Smooth muscle cell of the brain vasculature (primary cell): ENCODE data around the gene DHRS11.

Experiments
- DNase-seq: peaks from one replicate; pipeline ENCODE4 v3.0.0-alpha.2; 2012; ENCODE audit warnings: low read depth, low spot score

The DHRS11 gene

DNA sequence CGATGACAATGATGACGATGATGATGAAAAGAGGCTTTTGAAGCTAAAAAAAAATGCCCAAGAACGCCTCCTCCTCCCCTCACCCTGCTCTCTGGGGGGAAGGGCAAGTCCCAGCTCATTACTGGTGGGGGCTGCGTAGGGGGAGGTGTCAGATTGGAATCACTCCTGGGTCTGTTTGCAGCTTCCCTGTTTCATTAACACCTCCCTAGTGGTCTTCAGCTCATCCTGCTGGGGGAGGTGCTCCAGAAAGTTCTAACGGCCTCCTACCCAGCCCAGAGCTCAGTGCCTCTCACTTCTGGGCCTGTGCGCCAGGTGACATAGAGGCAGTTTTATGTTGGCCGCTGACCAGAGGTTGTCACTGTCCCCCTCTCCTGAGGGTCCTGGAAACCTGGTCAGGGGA lies 22.4 kb downstream of the DHRS11 start:
- no peak for DNase-seq

DNA sequence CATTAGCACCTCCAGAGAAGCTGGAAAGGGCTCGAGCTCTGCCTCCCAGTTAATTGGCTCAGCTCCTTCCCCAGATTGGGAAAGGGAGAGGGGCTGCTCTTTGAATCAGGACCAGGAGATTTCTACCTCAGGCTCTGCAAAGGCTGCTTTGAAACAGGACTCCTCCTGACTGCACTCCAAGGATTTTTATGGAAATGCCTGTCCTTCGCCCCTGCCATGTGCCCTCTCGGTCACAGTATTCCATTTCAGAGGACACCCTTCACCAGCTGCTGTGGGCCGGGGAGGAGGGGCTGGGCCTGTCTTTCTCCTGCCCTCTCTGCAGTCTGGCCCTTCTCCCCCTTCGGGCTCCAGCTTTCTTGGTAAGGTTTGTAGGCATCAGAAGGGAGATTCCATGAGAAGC lies 23.3 kb downstream of the DHRS11 start:
- no peak for DNase-seq

DNA sequence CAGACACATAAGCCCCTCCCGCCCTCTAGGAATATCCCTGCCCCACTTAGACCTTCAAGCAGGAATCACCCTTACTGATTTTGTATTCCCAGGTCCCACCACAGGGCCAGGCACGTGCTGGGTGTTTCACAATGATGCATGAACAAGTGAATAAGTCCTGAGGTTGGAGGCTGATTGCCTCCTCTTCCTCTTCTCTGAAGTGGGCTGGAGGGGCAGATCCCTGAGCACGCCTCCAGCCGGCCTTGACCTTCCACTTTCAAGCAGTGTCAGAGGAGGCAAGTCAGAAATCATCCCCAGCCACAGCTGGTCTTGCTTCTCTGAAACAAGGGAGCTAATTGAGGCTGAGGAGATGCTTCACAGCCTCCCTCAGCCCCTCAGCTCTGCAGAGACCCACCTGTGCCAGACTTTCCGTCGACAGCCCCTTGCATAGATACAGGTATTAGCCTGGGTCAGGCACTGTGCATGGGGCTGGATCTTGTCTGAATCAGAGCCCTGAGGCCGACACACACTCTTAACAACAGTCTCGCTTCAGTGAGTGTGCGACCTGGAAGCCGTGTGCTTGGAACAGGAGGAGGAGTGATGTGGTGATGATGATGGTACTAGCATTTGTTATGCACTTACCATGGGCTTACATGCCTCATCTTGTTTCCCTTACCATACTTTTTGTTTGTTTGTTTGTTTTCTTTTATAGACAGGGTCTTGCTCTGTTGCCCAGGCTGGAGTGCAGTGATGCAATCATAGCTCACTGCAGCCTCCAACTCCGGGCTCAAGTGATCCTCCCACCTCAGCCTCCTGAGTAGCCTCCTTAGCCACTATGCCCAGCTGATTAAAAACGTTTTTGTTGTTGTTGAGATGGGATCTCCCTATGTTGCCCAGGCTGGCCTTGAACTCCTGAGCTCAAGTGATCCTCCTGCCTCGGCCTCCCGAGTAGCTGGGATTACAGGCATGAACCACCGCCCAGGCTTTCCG lies 24.7 kb downstream of the DHRS11 start:
- DNase-seq, result no peak

DNA sequence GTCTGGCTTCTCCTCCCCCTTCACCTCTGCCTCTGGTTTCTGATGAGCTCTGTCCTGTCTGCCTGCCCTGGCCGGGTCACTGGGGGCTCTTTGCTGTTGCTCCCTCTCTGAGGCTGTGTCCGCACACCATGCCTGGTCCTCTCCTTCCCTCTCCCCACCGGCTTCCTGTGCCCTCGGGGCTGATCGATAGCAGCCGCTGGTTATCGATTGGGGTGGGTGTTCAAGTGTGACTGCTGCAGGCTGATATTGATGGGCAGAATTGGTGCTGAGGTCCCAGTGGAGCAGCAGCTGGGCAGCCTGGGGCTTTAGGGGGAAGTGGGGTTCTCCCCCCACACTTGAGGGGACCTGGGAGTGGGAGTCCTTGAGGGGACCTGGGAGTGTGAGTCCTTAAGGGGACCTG lies 26.1 kb downstream of the DHRS11 start:
- no peak for DNase-seq

DNA sequence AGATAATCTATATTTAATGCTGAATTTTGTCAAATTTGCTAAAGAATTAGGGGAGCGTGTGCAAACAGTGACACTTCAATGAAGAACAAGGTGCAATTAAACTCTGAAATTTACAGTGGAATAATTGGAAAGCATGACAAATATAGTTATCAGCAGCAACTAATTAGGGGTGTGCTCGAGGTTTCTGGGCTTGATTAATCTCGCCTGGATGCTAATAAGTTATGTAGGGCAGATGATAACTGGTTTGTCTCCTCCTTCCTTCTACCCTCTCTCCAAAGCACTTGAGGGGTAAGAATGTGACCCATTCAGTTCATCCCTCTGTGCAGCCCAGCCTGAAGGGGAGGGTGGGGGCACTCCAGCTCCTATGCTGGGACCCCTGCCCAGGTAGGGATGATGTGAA lies 31.6 kb downstream of the DHRS11 start:
- DNase-seq, result no peak

DNA sequence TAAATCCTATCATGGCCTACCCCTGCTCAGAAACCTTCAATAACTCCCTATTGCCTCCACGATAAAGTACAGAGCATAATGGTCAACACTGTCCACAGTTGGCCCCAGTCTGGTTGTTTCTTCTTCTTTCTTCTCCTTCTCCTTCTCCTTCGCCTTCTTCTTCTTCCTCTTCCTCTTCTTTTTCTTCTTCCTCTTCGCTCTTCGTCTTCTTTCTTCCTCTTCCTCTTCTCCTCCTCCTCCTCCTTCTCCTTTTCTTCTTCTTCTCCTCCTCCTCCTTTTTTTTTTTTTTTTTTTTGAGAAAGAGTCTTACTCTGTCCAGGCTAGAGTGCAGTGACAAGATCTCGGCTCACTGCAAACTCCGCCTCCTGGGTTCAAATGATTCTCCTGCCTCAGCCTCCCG lies 33.5 kb downstream of the DHRS11 start:
- DNase-seq, result no peak

DNA sequence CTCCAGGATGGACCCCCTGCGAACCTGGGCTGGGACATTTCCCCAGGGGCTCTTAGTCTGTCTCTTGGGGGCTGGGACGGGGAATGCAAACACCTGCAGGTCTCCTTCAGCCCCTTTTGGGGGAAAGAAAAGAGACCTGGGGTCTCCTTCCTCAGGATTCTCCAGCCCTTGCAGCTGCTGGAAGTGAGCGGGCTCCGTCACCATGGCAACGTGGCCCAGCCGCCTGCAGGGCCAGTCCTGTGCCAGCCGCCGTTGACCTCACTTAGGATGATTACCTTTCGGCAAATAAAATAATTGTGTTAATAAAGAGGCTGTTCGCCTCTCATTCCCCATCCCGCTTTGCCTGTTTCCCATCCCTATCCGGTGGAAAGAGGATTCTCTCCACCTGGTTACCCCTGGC lies 35.4 kb downstream of the DHRS11 start:
- DNase-seq, result no peak

DNA sequence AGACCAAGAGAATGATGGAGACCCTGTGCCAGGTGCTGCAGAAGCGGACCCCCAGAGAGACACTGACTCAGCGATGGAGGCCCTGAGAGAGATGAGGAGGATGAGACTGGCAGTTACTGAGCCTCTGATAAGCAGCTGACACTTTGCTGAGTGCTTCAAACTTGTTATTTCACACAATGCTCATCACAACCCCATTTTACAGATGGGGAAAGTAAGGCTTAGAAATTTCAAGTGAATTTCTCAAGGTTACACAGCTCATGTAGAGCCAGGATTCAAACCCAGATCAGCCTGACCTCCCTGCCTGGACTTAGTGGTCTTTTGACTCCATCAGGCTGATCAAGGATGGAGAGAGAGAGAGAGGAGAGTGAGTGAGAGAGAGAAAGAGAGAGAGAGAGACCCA lies 36.9 kb downstream of the DHRS11 start:
- DNase-seq, result no peak

DNA sequence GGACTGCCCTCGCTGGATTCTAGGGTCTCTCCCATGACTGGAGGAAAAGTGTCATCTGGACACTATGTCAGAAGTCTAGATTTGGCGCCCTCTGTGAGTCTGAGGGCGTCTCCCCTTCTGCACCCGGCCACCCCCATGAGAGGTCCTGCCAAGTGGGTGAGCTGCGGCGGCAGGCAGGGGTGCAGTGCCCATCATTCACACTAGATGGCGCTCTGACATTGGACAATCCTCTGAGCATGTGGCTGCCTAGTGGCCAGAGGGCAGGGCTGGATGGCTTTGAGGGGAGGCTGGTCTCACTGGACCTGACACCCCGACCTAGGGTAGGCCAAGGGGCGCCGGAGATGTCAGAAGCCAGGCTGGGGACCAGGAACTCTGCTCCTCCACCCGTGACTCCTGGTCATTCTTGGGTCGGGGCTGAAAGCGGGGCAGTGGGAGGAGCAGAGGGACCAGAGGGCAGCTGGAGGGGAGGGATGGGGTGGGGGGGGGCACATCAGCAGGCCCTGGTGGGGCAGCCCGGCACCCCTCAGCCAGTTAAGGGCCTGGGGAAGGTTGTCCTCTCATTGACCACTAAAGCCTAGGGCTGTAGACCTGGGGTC lies 37.7 kb downstream of the DHRS11 start:
- peak; percentile 20 for DNase-seq

DNA sequence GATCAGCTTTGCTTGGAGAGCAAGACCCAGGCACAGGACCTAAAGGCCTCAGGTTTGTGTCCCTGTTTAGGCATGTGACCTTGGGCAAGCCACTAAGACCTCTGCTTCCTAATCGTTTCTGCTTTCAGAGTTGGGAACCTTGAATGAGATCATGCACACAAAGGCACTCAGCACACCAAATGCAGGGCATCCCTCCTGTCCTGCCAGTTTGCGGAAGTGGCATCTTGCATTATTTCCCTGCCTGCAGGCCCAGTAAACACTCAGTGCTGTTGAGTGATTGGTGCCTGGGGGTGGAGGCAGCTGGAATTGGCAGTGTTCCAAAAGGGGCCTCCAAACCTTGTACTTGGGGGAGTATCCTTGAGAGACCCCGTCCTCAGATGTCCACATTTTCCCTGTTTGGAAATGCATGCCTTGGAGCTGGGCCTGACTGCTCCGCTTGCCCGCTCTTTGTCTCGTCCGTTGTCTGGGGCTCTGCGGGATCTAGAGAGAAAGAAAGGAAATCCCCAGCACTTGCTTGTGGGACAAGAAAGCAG lies 38.4 kb downstream of the DHRS11 start:
- no peak for DNase-seq

DNA sequence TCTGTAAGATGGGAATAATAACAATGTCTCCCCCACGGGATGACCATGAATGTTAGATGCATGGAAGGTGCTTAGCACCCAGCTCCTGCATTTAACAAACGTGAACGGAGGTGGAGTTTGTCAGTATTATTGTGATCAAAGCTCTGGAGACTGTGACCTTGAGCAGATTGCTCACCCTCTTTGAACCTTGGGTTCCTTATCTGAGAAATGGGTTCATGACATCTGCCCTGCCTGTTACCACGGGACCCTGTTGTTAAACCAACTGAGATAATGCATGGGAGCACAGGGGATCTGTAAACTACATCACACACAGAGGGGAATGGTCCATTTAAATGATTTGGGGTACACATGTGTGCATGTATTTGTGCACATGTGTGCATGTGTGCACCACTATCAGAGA lies 39.3 kb downstream of the DHRS11 start:
- no peak for DNase-seq

DNA sequence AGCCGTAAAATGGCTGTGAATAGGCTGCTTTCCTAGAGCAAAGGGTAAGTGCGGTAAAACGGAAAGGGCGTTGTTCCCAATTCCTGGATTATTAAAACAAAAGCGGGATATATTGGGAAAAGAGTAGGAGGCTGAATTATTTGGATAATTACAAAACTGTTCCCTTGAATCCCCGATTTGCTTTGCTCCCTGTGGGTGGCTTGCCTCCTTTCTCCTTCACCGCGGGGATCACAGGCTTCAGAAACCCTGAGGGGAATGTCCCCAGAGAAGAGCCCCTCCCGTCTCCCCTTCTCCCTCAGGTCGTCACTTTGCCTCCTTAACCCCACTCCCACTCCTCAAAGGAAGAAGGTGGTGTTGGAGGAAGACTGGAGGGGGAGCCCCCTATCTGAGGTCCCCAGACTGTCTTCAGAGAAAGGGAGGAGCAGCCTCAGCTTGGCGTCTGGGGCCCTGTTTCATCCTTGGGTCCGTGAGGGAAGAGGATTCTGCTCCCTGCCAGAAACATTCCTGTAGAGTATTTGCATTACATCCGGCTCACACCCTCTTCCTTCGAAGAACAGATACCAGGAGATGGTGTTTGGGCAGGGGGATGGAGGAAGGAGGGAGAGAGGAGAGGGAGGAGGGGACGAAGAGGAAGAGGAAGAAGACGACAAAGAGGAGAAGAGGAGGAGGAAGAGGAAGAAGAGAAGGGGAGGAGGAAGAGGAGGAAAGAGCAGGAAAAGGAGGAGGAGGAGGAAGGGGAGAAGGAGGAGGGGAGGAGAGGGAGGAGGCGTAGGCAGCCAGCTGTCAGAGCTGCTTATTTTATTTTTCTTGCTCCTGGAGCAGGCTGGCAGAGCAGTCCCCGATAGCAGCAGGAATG lies 41.5 kb downstream of the DHRS11 start:
- DNase-seq, result no peak

DNA sequence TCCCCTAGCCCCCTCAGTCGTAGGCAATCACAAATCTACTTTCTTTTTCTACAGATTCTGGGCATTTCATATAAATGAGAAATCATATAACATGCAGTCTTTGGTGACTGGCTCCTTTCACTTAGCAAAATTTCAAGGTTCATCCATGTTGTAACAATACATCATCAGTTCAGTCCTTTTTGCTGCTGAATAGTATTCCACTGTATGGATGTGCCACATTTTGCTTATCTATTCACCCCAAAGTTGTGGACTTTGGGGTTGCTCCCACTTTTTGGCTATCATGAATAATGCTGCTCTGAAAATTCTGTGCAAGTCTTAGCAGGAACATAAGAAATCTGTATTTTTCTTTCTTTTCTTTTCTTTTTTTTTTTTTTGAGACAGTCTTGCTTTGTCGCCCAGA lies 48.7 kb downstream of the DHRS11 start:
- DNase-seq, result no peak

DNA sequence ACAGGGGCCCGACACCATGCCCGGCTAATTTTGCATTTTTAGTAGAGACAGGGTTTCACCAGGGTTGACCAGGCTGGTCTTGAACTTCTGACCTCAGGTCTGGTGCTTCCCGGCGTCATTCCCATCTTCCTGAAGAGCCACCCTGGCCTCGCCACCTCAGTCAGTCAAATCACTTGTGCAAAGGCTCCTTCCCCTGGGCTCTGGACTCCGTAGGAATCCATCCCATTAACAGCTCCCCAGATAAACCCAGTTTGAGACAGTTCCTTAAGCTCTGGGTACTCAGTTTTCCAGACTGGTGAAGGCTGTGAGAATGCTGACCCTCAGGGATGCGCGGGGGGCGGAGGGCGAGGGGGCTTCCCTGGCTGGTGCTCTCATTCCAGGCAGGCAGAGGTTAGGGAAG lies 49.2 kb downstream of the DHRS11 start:
- DNase-seq, result no peak

DNA sequence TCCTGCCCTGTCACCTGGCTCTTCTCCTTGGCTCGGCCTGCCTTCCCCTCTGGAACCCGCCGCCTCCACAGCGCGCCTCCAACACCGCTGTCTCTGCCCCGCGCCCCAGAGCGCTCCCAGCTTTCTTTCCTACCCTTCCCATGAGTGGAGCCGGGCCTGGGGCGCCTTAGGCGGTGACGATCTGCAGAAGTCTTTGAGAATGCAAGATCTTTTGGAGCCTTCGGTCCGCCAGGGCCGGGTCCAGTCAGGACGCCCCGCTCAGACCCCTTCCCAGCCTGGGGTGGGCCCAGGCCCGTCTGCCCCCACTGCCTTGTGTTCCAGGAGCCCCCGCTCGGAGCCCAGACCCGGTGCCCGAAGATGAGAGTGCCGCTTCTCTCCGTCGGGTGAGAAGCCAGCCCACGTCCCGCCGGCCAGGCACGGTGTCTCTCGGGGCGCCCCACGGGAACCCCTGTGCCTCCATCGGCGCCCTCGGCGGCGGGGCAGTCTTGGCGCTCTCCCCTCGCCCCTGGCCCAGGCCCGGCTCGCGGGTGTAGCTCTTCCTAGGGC lies 49.7 kb downstream of the DHRS11 start:
- no peak for DNase-seq

DNA sequence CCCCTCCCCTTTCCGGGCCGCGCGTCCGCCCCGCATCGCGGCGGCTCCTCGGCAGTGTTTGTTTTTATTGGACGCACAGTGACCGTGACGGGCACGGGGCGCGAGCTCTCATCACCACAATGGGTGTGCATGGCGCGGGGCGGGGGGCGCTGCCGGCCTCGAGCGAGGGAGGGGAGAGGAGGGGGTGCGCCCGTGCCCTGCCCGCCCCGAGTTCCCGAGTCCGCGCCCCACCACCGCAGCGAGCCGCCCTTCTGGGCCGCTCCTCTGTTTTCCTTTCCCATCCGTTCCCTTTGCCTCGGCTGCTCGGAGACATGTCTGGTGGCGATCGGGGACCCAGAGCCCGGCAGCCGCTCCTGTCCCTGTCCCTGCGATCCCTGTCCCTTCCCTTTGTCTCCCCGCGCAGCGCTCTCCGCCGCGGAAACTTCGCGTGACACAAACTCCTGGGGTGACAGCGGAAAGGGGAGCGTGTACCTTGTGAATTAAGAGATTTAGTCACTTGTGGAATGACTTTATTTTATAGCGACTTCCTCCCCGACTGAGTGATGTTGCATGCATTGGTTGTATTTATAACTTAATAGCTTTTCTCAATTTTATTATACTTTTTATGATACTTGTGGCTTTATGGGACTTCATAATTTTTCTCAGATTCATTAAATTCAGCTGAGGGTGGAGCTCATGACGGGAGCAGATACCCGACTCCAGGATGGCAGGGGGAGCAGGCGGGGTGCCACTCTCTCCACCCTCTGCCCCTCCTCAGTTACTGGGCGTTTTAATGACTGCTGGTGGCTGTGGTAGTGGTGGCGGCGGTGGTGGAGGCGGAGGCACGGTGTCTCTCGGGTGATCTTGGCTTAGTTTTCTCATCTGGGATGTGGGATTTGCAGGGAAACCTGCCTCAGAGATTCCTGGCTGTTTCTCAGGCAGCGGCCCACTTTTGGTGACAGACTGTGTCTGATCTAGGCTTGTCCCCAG lies 50.5 kb downstream of the DHRS11 start:
- DNase-seq, result no peak

DNA sequence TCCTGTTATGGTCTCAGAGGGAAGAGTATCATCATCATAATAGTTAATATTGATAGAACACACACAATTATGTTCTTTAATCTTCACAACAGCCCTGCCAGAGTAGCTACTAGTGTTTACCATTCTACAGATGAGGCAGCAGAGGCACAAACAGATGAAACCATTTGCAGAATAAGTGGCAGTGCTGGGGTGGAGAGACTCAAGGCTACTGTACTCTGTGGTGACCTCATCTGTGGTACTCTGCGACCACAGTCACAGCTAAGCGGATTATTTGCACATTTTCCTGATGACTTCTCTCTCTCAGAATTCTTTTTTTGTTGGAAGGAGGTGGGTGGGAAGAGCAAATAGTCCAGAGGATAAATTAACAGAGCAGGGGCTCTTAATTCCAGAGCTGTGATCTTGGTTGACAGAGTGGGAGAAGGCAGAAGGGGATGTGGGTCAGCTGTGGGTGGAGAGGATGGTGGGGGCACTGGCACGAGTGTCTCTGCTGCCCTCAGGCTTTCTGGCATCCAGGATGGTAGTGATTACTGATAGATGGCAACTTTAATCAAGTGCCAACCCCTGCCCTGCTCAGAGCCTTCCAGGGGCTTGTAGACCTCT lies 51.5 kb downstream of the DHRS11 start:
- no peak for DNase-seq

DNA sequence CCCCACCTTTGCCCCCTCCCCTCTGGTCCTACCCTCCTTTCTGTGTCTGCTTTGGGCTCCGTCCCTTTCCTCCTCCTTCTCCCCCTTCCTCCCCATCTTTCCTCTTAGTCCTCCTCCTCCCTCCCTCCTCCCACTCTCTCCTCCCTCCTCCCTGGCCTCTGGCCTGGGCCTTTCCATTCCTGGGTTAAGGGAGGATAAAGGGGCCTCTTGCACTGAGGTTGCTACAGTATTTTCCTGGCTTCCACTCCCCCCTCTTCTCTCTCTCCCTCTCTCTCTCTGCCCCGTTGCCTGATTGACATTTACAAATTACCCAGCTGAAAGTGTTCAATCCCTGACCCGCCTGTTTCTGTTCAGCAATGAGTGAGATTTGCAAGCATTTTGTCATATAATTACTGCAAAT lies 53.7 kb downstream of the DHRS11 start:
- DNase-seq, result no peak

DNA sequence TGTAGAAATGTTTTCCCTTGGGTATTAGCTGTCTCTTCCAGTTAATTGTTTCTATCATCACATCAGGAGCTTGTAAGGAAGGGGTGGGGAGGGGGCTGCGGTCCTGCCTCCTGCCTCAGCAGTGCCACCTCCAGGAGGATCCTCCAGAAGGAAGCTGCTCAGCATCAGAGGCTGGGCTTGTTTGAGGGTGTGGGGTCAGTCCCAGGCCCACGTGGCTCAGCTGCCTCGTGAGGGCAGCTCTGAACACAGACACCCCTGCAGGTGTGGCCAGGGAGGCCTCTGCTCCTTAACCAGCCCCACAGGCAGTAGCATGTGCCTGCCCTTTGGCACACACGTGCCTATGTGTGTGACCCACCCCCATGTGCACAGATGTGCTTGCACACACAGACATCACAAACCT lies 56.0 kb downstream of the DHRS11 start:
- no peak for DNase-seq

DNA sequence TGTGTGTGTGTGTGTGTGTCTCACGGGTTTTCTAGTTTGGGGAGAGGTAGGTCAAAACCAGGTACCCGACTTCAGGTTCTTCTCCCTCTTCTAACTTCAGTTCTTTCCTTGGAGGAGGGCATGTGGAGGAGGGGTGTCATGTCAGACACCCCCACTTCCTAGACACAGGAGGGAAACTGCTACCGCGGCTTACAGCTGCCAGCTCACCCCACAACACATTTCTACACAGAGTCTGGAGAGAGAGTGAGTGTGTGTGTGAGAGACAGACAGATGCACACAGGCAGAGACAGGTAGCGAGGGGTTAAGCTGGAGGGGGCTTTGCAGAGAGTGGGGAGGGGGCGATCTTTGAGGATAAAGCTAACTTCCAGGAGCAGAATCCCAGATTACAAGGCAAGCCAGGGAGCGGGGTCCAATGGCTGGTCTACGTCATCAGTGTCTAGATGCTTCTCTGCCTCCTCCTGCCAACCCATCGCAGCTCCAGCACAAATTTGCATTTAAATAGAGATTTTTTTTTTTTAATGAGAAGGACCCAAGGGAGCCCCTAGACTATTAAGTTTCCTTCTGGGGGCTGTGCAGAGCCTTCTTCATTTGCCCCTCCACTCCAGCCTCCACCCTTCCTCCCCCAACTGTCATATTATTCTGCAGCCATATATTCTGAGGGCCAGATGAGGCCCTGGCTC lies 58.6 kb downstream of the DHRS11 start:
- no peak for DNase-seq
